ENCODE data around the gene CWH43. TPM values are rescaled to one million over a fixed set of nuclear protein-coding genes. Genes with fewer than 3 reads are reported as not detected.

Gene CWH43
- total RNA-seq (not detected), polyA plus RNA-seq (not detected)
- long read RNA-seq, donor 1: 0 reads
- long read RNA-seq, donor 2: 0 reads
- long read RNA-seq, donor 3: 0 reads
- long read RNA-seq, donor 4: 0 reads
- long read RNA-seq, donor 5: 0 reads
- long read RNA-seq, donor 6: 0 reads
- long read RNA-seq, donor 7: 0 reads
- long read RNA-seq, donor 8: 0 reads
- long read RNA-seq, donor 9: 0 reads
- long read RNA-seq, donor 10: 0 reads

DNA sequence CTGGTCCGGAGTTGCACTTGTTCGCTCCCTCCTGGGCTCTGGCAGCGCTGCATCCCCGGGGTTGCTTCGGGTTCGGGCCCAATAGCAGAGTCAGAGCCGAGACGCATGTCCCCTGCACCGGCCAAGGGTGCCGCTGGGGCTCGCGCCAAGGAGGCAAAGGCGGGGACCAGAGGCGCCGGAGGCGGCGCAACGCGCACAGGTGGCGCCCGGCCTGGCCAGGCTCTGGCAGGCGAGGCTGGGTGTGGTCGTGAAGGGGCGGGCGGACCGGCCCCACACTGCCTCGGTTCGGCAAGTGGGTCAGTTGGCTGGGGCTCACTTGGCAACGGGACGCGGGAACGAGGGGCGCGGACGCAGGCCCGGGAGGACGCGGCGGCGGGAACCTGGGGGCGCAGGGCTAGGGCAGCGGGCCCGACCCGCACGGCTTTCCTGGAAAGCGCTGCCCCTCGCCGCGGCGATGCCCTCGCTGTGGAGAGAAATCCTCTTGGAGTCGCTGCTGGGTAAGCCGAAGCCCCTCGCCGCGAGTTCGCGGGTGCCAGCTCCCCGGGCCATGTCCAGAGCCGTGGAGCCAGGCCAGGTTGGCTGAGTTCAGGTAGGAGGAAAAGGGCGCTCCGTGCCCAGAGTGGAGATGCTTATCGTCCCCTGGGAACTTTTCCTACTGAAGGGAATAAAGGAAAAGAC, at the start of gene CWH43:
TSS of gene CWH43 (plus strand) at position 300 of the 678 bp plus-strand sequence. CDS start at position 455, 155 bp downstream.
- TF ChIP-seq POLR2A (IDR thresholded peaks at IDR 0.05): no peak
- TF ChIP-seq, protein P1, sequence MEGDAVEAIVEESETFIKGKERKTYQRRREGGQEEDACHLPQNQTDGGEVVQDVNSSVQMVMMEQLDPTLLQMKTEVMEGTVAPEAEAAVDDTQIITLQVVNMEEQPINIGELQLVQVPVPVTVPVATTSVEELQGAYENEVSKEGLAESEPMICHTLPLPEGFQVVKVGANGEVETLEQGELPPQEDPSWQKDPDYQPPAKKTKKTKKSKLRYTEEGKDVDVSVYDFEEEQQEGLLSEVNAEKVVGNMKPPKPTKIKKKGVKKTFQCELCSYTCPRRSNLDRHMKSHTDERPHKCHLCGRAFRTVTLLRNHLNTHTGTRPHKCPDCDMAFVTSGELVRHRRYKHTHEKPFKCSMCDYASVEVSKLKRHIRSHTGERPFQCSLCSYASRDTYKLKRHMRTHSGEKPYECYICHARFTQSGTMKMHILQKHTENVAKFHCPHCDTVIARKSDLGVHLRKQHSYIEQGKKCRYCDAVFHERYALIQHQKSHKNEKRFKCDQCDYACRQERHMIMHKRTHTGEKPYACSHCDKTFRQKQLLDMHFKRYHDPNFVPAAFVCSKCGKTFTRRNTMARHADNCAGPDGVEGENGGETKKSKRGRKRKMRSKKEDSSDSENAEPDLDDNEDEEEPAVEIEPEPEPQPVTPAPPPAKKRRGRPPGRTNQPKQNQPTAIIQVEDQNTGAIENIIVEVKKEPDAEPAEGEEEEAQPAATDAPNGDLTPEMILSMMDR (IDR thresholded peaks at IDR 0.05): no peak
- WGBS, 4 donors: 3 to 8% (median 3%) methylated on average over 7 to 63 of the region's 63 CpGs
- Histone ChIP-seq H3K4me1 (replicated peaks in 1 of 2) (no peaks in the 10 kb centered on the region), H3K27me3 (peaks cover 30% of the 10 kb centered on the region), H3K4me3 (no peak within 1 kb of the TSS), H3K9me3 (replicated peaks in 1 of 3) (no peaks in the 10 kb centered on the region), H3K36me3 (replicated peaks in 1 of 2) (no peaks in the 10 kb centered on the region), H3K27ac (no peak within 1 kb of the TSS)
- intact Hi-C loops (cut with DNase I): no loop called here
- no peak for DNase-seq

DNA sequence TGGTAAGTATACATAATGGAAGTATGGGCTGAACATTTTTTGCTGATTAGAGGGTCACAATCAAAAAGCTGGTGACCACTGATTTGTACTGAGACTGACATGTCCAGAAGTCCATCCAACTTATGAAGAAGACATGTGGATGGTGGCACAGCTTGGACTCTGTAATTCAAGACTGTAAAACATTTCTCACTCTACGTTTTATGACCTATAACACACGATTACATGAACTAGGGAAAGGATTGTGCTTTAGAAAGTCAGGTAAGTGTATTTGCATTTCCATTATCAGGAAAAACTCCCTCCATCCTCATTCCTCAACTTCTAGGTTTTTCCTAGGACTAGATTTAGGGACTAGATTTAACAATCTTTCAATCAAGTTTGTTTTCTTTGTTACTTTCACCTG, 49.0 kb upstream of the CWH43 start:
- Histone ChIP-seq H3K27me3 (no peaks in the 10 kb centered on the region), H3K27ac (no peak overlapping the region), H3K4me3 (no peak overlapping the region), H3K36me3 (replicated peaks in 1 of 2) (no peaks in the 10 kb centered on the region), H3K9me3 (replicated peaks in 1 of 3) (no peaks in the 10 kb centered on the region), H3K4me1 (replicated peaks in 1 of 2) (no peaks in the 10 kb centered on the region)
- no peak for TF ChIP-seq POLR2A (IDR thresholded peaks at IDR 0.05)
- TF ChIP-seq, protein P1 (IDR thresholded peaks at IDR 0.05): no peak
- intact Hi-C loops (cut with DNase I): no loop called here
- WGBS, 4 donors: 72 to 79% (median 76%) methylated on average over 2 of the region's 2 CpGs
- DNase-seq: no peak

DNA sequence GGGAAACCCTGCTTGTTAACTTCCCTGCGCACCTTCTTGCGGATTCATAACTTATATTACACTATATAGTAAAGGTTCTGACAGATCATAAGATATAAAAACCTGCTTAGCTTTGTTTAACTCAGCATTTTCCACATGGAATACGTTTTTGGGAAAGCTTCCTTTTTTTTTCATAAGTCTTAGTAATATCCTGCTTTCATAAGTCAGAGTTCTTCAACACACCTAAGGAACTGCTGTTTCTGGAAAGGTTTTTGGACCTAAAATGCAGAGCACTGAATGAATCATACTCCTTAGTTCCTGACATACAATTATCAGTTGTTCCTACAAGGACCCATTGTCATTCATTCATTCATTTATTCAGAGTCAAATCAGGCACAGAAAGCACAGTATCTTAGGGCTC, 47.2 kb upstream of the CWH43 start:
- 74 to 82% (median 80%) methylated on average over 3 of the region's 3 CpGs for WGBS, 4 donors
- Histone ChIP-seq H3K4me1 (replicated peaks in 1 of 2) (no peaks in the 10 kb centered on the region), H3K4me3 (no peak overlapping the region), H3K36me3 (replicated peaks in 1 of 2) (no peaks in the 10 kb centered on the region), H3K9me3 (replicated peaks in 1 of 3) (no peaks in the 10 kb centered on the region), H3K27ac (no peak overlapping the region), H3K27me3 (no peaks in the 10 kb centered on the region)
- DNase-seq: no peak
- intact Hi-C loops (cut with DNase I): no loop called here
- TF ChIP-seq, protein P1 (IDR thresholded peaks at IDR 0.05): no peak
- TF ChIP-seq POLR2A (IDR thresholded peaks at IDR 0.05): no peak

DNA sequence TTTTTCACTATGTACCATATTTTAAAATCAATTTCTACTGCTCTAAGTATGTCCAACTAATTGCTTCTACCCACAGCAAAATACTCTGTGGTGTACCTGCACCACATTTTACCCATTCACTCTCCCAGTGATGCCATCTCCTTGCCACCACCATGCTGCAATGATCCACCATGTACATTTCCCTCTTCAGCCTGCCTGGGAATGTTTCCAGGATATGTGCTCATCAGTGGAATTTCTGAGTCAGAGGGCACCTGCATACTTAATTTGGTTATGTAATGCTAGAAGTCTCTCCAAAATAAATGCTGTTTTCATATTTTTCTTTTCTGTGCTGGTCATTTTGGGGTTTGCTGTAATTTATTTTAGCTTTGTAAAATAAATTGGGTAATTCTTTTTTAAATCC, 46.3 kb upstream of the CWH43 start:
- Histone ChIP-seq H3K27ac (peak overlapping the region in 2 of 5 donors; percentile 4 to 34), H3K36me3 (replicated peaks in 1 of 2) (no peaks in the 10 kb centered on the region), H3K4me3 (no peak overlapping the region), H3K9me3 (replicated peaks in 1 of 3) (no peaks in the 10 kb centered on the region), H3K4me1 (replicated peaks in 1 of 2) (no peaks in the 10 kb centered on the region), H3K27me3 (no peaks in the 10 kb centered on the region)
- intact Hi-C loops (cut with DNase I): loop anchor here in 1 of 2 donors (10.0 kb wide), 1 partner anchor 375 kb away; no protein-coding TSS in a partner anchor
- TF ChIP-seq POLR2A (IDR thresholded peaks at IDR 0.05): no peak
- TF ChIP-seq, protein P1 (IDR thresholded peaks at IDR 0.05): no peak
- peak; percentile 72 to 82 (median 76) for DNase-seq

Measured in adrenal gland (tissue), 19 donors.